Measurements from ENCODE around the gene WDSUB1.

Gene WDSUB1

GRCh38 chr2:159265171-159265576, 21.3 kb downstream of the WDSUB1 start:
- no peak for DNase-seq

DNA sequence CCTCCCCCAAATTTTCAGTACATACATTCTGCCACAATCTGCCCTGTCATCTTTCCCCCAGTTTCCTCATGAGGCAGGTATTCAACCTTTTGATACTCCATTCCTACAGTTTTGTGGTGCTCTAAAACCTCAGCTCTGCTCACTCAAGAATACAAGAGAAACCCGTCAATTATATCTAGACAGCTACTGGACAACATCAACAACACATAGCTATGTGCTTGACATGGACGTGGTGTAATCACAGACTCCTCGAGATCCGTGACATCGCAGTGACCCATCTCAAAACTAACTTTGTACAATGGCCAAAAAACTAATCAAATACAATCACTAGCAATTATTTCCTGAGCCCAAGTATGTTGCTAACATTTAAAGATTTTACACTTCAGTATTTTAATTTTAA, 23.6 kb downstream of the WDSUB1 start:
- no peak for DNase-seq

DNA sequence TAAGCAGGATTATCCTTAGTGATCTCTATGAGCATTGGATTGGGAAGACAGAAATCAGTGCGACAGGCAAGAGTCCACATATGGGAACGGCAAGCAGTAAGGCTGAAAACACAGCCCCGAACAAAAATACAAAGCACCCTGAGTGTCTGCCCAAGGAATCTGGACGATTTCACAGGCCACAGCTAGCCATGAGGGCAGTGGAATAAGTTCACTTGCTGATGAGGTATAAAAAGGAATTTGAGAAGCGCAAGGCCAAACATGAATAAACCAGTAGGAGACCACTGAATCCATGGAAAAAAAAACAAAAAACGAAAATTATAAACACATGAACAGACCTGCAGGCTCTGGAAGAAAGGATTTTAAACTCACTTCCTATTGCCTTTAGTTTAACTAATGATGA, 24.3 kb downstream of the WDSUB1 start:
- DNase-seq, result no peak

GRCh38 chr2:159256159-159256558, 30.3 kb downstream of the WDSUB1 start:
- no peak for DNase-seq

- DNase-seq, result no peak
Measured at GRCh38 chr2:159252905-159253304, 33.6 kb downstream of the WDSUB1 start.

- no peak for DNase-seq
Measured at GRCh38 chr2:159251296-159252173, 35.0 kb downstream of the WDSUB1 start.

- DNase-seq, result no peak
Measured at GRCh38 chr2:159249990-159250715, 36.4 kb downstream of the WDSUB1 start.

GRCh38 chr2:159246325-159246988, 40.0 kb downstream of the WDSUB1 start:
- DNase-seq, result no peak

GRCh38 chr2:159243529-159243928, 43.0 kb downstream of the WDSUB1 start:
- no peak for DNase-seq

GRCh38 chr2:159234868-159235267, 51.6 kb downstream of the WDSUB1 start:
- DNase-seq, result no peak

- no peak for DNase-seq
Measured at GRCh38 chr2:159232456-159233170, 53.9 kb downstream of the WDSUB1 start.

DNA sequence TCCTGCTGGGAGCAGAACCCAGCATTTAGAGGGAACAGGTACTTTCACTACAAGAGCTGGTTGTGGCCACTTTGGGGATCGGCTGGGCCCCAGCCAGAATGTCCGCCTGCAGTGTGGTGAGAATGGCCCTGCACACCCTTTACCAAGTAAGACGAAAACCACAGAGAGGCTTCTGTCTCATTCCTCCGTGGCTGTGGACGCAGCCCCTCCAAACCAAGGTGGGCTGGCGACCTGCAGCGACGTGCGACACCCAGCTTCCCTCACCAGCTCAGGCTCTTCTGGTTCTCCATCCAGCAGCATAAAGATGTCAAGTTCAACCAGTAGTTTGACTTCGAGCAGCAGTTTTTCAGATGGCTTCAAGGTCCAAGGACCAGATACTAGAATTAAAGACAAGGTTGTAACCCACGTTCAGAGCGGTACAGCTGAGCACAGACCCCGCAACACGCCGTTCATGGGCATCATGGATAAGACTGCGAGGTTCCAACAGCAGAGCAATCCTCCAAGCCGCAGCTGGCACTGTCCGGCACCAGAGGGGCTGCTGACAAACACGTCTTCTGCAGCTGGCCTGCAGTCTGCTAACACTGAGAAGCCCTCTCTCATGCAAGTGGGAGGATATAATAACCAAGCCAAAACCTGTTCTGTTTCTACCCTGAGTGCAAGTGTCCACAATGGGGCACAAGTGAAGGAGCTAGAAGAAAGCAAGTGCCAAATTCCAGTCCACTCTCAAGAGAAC, 56.2 kb downstream of the WDSUB1 start:
- DNase-seq, result no peak

DNA sequence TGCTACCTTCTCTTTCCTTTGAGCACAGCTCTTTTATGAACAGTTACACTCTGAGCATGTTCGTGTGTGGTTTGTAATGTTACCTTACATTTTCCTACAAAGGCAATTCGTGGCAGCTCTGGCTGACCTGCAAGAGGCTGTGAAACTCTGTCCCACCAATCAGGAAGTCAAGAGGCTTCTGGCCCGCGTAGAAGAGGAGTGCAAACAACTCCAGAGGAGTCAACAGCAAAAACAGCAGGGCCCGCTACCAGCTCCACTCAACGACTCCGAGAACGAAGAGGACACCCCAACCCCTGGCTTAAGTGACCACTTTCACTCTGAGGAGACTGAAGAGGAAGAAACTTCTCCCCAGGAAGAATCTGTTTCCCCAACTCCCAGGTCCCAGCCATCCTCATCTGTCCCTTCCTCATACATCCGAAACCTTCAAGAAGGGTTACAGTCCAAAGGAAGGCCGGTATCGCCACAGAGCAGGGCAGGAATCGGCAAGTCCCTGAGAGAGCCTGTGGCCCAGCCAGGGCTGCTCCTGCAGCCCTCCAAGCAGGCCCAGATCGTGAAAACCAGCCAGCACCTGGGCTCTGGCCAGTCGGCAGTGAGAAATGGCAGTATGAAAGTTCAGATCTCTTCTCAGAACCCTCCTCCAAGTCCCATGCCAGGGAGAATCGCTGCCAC, 56.9 kb downstream of the WDSUB1 start:
- no peak for DNase-seq

GRCh38 chr2:159228081-159228581, 58.4 kb downstream of the WDSUB1 start:
- no peak for DNase-seq

- no peak for DNase-seq
Measured at GRCh38 chr2:159227467-159227866, 59.0 kb downstream of the WDSUB1 start.

DNA sequence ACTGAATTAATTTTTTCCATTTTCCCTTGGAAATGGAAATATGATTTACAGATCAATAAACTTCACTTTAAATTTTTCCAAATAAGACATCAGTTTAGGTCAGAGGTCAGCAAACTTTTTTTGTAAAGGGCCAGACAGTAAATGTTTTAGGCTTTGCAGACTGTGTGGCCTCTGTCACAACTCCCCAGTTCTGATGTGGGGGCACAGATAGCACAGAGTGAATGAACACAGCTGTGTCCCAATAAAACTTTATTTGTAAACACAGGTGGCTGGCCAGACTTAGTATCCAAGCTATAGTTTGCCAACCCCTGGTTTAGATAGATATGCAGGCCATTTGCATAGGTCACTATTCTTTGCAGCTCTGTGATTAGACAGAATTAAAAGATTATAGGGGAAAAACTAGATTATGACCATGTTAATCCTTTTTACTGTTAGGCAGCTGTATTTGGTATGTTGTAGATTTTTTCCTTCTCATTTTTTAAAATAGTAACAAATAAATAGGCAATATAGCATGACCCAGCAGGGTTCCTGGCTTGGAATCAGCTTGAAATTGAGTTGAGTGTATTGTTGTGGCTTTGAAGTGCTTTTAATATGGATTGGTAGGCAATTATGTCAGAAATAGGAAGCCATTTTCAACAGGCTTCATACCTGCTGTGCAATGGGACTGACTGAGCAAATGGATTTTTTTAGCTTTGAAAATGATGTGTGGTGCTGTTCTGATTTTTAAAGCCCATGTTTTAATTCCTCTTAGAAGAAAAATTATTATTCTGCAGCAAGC, 59.7 kb downstream of the WDSUB1 start:
- no peak for DNase-seq

DNA sequence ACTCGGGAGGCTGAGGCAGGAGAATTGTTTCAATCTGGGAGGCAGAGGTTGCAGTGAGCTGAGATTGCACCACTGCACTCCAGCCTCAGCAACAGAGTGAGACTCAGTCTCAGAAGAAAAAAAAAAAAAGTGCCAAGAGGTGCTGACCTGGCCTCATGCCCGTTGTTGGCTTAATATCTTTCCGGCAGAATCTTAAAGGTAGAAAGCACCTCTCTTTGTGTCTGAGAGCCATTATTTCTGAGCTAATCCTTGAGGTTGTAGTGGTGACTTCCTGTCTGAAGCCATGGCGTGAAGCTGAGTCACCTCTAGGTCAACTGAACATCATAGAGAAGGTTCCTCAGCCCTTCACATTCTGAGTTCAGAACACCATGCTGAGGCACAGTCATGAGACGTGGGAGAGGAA, 60.4 kb downstream of the WDSUB1 start:
- DNase-seq, result no peak

- no peak for DNase-seq
Measured at GRCh38 chr2:159225025-159226016, 61.2 kb downstream of the WDSUB1 start.

- DNase-seq, result no peak
Measured at GRCh38 chr2:159224061-159224813, 62.3 kb downstream of the WDSUB1 start.

Data from NCI-H524 treated with DMSO at 0.1 percent for 48 hours (cell line).